GM04504 (cell line): Measurements from ENCODE around the gene CXCL14.

Source experiments
- DNase-seq: peaks from one replicate; pipeline ENCODE4 v3.0.0-alpha.2; 2012; ENCODE audit warnings: low read depth

CXCL14 gene

GRCh38 chr5:135596157-135596763, 17.5 kb upstream of the CXCL14 start:
- DNase-seq = no peak

- DNase-seq = no peak
Measured at GRCh38 chr5:135594416-135594960, 15.7 kb upstream of the CXCL14 start.

- DNase-seq = no peak
Measured at GRCh38 chr5:135593886-135594285, 15.1 kb upstream of the CXCL14 start.

- no peak for DNase-seq
Measured at GRCh38 chr5:135593141-135593540, 14.3 kb upstream of the CXCL14 start.

GRCh38 chr5:135592312-135593045, 13.7 kb upstream of the CXCL14 start:
- DNase-seq = no peak

GRCh38 chr5:135591277-135591676, 12.5 kb upstream of the CXCL14 start:
- DNase-seq = no peak

GRCh38 chr5:135589152-135589551, 10.4 kb upstream of the CXCL14 start:
- no peak for DNase-seq

- no peak for DNase-seq
Measured at GRCh38 chr5:135587721-135588663, 9.2 kb upstream of the CXCL14 start.

- no peak for DNase-seq
Measured at GRCh38 chr5:135584918-135585317, 6.1 kb upstream of the CXCL14 start.

- no peak for DNase-seq
Measured at GRCh38 chr5:135584276-135584675, 5.5 kb upstream of the CXCL14 start.

GRCh38 chr5:135582099-135582781, 3.4 kb upstream of the CXCL14 start:
- DNase-seq = no peak

GRCh38 chr5:135578305-135578684, 496 bp downstream of the CXCL14 start:
- no peak for DNase-seq

- no peak for DNase-seq
Measured at GRCh38 chr5:135577421-135577820, 1.4 kb downstream of the CXCL14 start.

GRCh38 chr5:135576075-135576599, 2.7 kb downstream of the CXCL14 start:
- DNase-seq = no peak

GRCh38 chr5:135574493-135574892, 4.3 kb downstream of the CXCL14 start:
- no peak for DNase-seq

GRCh38 chr5:135571902-135572301, 6.9 kb downstream of the CXCL14 start:
- DNase-seq = no peak

GRCh38 chr5:135571066-135571609, 7.7 kb downstream of the CXCL14 start:
- no peak for DNase-seq

- no peak for DNase-seq
Measured at GRCh38 chr5:135570453-135570764, 8.4 kb downstream of the CXCL14 start.

- no peak for DNase-seq
Measured at GRCh38 chr5:135569755-135570452, 8.9 kb downstream of the CXCL14 start.

- DNase-seq = no peak
Measured at GRCh38 chr5:135568923-135569360, 9.8 kb downstream of the CXCL14 start.

GRCh38 chr5:135568246-135568645, 10.5 kb downstream of the CXCL14 start:
- no peak for DNase-seq
